HG02970 (cell line): ENCODE measurements around the gene TFCP2L1.
"Not testable (repeated sequence)": the region's sequence is repeated elsewhere in the genome, so short reads cannot be mapped to it uniquely, and the experiment has no call there.

Experiments
- ATAC-seq: cut with Tn5 transposase; IDR thresholded peaks from one replicate; pipeline ENCODE4 v1.9.1; 2021; ENCODE audit warnings: mild to moderate bottlenecking, moderate library complexity, moderate number of reproducible peaks; ENCODE audit not compliant: unreplicated experiment, low FRiP score

The TFCP2L1 gene

GRCh38 chr2:121231385-121232000 is 53.5 kb downstream of the TFCP2L1 start:
- ATAC-seq, result no peak

GRCh38 chr2:121228521-121228920 is 56.5 kb downstream of the TFCP2L1 start:
- ATAC-seq, result no peak

GRCh38 chr2:121227381-121228144 is 57.4 kb downstream of the TFCP2L1 start:
- not testable (repeated sequence) for ATAC-seq

- not testable (repeated sequence) for ATAC-seq
These were observed 59.3 kb downstream of the TFCP2L1 start for GRCh38 chr2:121225681-121226080.

GRCh38 chr2:121220995-121221394 is 64.0 kb downstream of the TFCP2L1 start:
- ATAC-seq, result no peak

GRCh38 chr2:121219866-121220265 is 65.1 kb downstream of the TFCP2L1 start:
- ATAC-seq, result no peak

- no peak for ATAC-seq
These were observed 66.5 kb downstream of the TFCP2L1 start for GRCh38 chr2:121218386-121218938.

- no peak for ATAC-seq
These were observed 67.4 kb downstream of the TFCP2L1 start for GRCh38 chr2:121217627-121218026.

GRCh38 chr2:121214296-121214695 is 70.7 kb downstream of the TFCP2L1 start:
- no peak for ATAC-seq

GRCh38 chr2:121213386-121213785 is 71.6 kb downstream of the TFCP2L1 start:
- ATAC-seq, result no peak

GRCh38 chr2:121212661-121213325 is 72.2 kb downstream of the TFCP2L1 start:
- no peak for ATAC-seq

- no peak for ATAC-seq
These were observed 73.3 kb downstream of the TFCP2L1 start for GRCh38 chr2:121211689-121212151.

- no peak for ATAC-seq
These were observed 73.8 kb downstream of the TFCP2L1 start for GRCh38 chr2:121211251-121211650.

- no peak for ATAC-seq
These were observed 74.3 kb downstream of the TFCP2L1 start for GRCh38 chr2:121210691-121211090.

GRCh38 chr2:121209014-121209610 is 75.9 kb downstream of the TFCP2L1 start:
- ATAC-seq, result no peak

- ATAC-seq, result no peak
These were observed 77.5 kb downstream of the TFCP2L1 start for GRCh38 chr2:121207494-121207893.

GRCh38 chr2:121205321-121205942 is 79.6 kb downstream of the TFCP2L1 start:
- no peak for ATAC-seq

GRCh38 chr2:121203591-121204249 is 81.3 kb downstream of the TFCP2L1 start:
- no peak for ATAC-seq

- ATAC-seq, result no peak
These were observed 82.3 kb downstream of the TFCP2L1 start for GRCh38 chr2:121202541-121203310.
